Mesendoderm (in vitro differentiated cells): ENCODE measurements around the gene CD226.
"Not testable (repeated sequence)": the region's sequence is repeated elsewhere in the genome, so short reads cannot be mapped to it uniquely, and the experiment has no call there.

Source experiments
- DNase-seq: peaks from one replicate; pipeline ENCODE4 v3.0.0; 2013
- H2AK5ac ChIP-seq: 2 replicates; pipeline ENCODE4 v1.6.1; 2013; ENCODE audit warnings: low read length, inconsistent platforms
- H2BK120ac ChIP-seq: 2 replicates; pipeline ENCODE4 v1.6.1; 2013; ENCODE audit warnings: low read depth, mild to moderate bottlenecking, low read length, moderate library complexity, mixed read lengths
- H2BK15ac ChIP-seq: replicated peaks from 2 replicates; pipeline ENCODE4 v1.6.1; 2013; ENCODE audit warnings: low read depth, mild to moderate bottlenecking, moderate library complexity
- H2BK5ac ChIP-seq: 2 replicates; pipeline ENCODE4 v1.6.1; 2013; ENCODE audit warnings: low read length, inconsistent platforms
- H3K18ac ChIP-seq: 2 replicates; pipeline ENCODE4 v1.6.1; 2013; ENCODE audit warnings: mild to moderate bottlenecking, low read length, mixed read lengths
- H3K23ac ChIP-seq: one replicate; pipeline ENCODE4 v1.6.1; 2013; ENCODE audit warnings: low read length
- H3K27ac ChIP-seq: 2 replicates; pipeline ENCODE4 v1.5.1; 2013; ENCODE audit warnings: low read depth, mild to moderate bottlenecking, inconsistent platforms, low read length, moderate library complexity
- H3K27me3 ChIP-seq: 2 replicates; pipeline ENCODE4 v1.6.1; 2013; ENCODE audit warnings: low read length, control low read depth, mild to moderate bottlenecking, inconsistent platforms; ENCODE audit not compliant: insufficient read depth, poor library complexity
- H3K36me3 ChIP-seq: 2 replicates; pipeline ENCODE4 v1.6.1; 2013; ENCODE audit warnings: low read length, inconsistent platforms; ENCODE audit not compliant: control insufficient read depth, insufficient read depth
- H3K4ac ChIP-seq: one replicate; pipeline ENCODE4 v1.6.1; 2013; ENCODE audit warnings: low read depth, mild to moderate bottlenecking, low read length, moderate library complexity
- H3K4me1 ChIP-seq: 2 replicates; pipeline ENCODE4 v1.6.1; 2013; ENCODE audit warnings: low read depth, low read length, inconsistent platforms; ENCODE audit not compliant: control insufficient read depth
- H3K4me2 ChIP-seq: 2 replicates; pipeline ENCODE4 v1.6.1; 2013; ENCODE audit warnings: low read length
- H3K4me3 ChIP-seq: 2 replicates; pipeline ENCODE4 v1.5.1; 2013; ENCODE audit warnings: mild to moderate bottlenecking, low read length
- H3K56ac ChIP-seq: one replicate; pipeline ENCODE4 v1.6.1; 2013; ENCODE audit warnings: low read length
- H3K79me1 ChIP-seq: 2 replicates; pipeline ENCODE4 v1.6.1; 2013; ENCODE audit warnings: low read length, inconsistent platforms
- H3K79me2 ChIP-seq: 2 replicates; pipeline ENCODE4 v1.6.1; 2013; ENCODE audit warnings: mild to moderate bottlenecking, low read length; ENCODE audit not compliant: control insufficient read depth, insufficient read depth
- H3K9ac ChIP-seq: 2 replicates; pipeline ENCODE4 v1.6.1; 2013; ENCODE audit warnings: low read length, inconsistent platforms
- H4K5ac ChIP-seq: one replicate; pipeline ENCODE4 v1.6.1; 2013; ENCODE audit warnings: low read length
- H4K8ac ChIP-seq: one replicate; pipeline ENCODE4 v1.6.1; 2013; ENCODE audit warnings: low read depth, mild to moderate bottlenecking, control low read depth, low read length, moderate library complexity
- WGBS: extraction: QIAGEN DNeasy Blood & Tissue Kit; methylation state at CpG from one replicate; pipeline ENCODE4 v1.1.7; 2013; ENCODE audit warnings: low lambda C conversion rate, missing lambda C conversion rate; ENCODE audit not compliant: insufficient coverage; ENCODE audit errors: extremely low coverage; 5-methylcytosine and 5-hydroxymethylcytosine counted together

The CD226 gene

GRCh38 chr18:69838003-69838402 is 109.7 kb downstream of the CD226 start:
- Histone ChIP-seq H3K18ac (no peak overlapping the region), H3K79me2 (no peaks in the 10 kb centered on the region), H3K4me1 (no peaks in the 10 kb centered on the region), H3K9ac (no peak overlapping the region), H4K8ac (no peak overlapping the region), H3K4me2 (no peak overlapping the region), H2BK120ac (no peak overlapping the region), H3K79me1 (no peaks in the 10 kb centered on the region), H3K4me3 (no peak overlapping the region), H3K23ac (no peak overlapping the region), H3K27me3 (no peaks in the 10 kb centered on the region), H4K5ac (no peak overlapping the region), H3K4ac (no peak overlapping the region), H3K36me3 (no peaks in the 10 kb centered on the region), H3K56ac (no peak overlapping the region), H3K27ac (no peak overlapping the region), H2BK15ac (no peak overlapping the region), H2BK5ac (no peak overlapping the region), H2AK5ac (no peak overlapping the region)
- WGBS = no CpG with 5 or more reads among the region's 1 CpG
- DNase-seq = no peak

- not testable (repeated sequence) for H3K23ac ChIP-seq, H3K56ac ChIP-seq, H3K4me2 ChIP-seq, H4K5ac ChIP-seq, H2BK15ac ChIP-seq, H3K79me2 ChIP-seq, DNase-seq, H3K18ac ChIP-seq, H3K27ac ChIP-seq, H3K4me3 ChIP-seq, H3K36me3 ChIP-seq, H3K4me1 ChIP-seq, H3K9ac ChIP-seq, H3K27me3 ChIP-seq, H4K8ac ChIP-seq, H3K79me1 ChIP-seq, H3K4ac ChIP-seq, H2BK120ac ChIP-seq, H2AK5ac ChIP-seq, H2BK5ac ChIP-seq
- no CpG with 5 or more reads among the region's 12 CpGs for WGBS
These were observed 112.7 kb downstream of the CD226 start for GRCh38 chr18:69834980-69835379.

- H4K8ac ChIP-seq = no peak overlapping the region
- H2BK120ac ChIP-seq = no peak overlapping the region
- no peaks in the 10 kb centered on the region for H3K36me3 ChIP-seq
- no peak overlapping the region for H3K4me2 ChIP-seq
- H3K4ac ChIP-seq = no peak overlapping the region
- no peak overlapping the region for H3K27ac ChIP-seq
- no peaks in the 10 kb centered on the region for H3K79me1 ChIP-seq
- H2AK5ac ChIP-seq = no peak overlapping the region
- no peak overlapping the region for H3K56ac ChIP-seq
- no peak for DNase-seq
- H3K4me3 ChIP-seq = no peak overlapping the region
- no peak overlapping the region for H3K23ac ChIP-seq
- WGBS = no CpG with 5 or more reads among the region's 1 CpG
- no peaks in the 10 kb centered on the region for H3K27me3 ChIP-seq
- no peak overlapping the region for H4K5ac ChIP-seq
- no peaks in the 10 kb centered on the region for H3K4me1 ChIP-seq
- no peak overlapping the region for H2BK5ac ChIP-seq
- H3K79me2 ChIP-seq = no peaks in the 10 kb centered on the region
- no peak overlapping the region for H2BK15ac ChIP-seq
- no peak overlapping the region for H3K9ac ChIP-seq
- no peak overlapping the region for H3K18ac ChIP-seq
These were observed 117.5 kb downstream of the CD226 start for GRCh38 chr18:69830189-69830588.

GRCh38 chr18:69820538-69820937 is 127.1 kb downstream of the CD226 start:
- H3K4ac ChIP-seq = no peak overlapping the region
- no peak overlapping the region for H3K4me3 ChIP-seq
- H3K79me1 ChIP-seq = no peaks in the 10 kb centered on the region
- no peak overlapping the region for H3K4me2 ChIP-seq
- no peak overlapping the region for H2BK120ac ChIP-seq
- no CpG with 5 or more reads among the region's 4 CpGs for WGBS
- H3K18ac ChIP-seq = no peak overlapping the region
- H2AK5ac ChIP-seq = no peak overlapping the region
- H4K5ac ChIP-seq = no peak overlapping the region
- H3K9ac ChIP-seq = no peak overlapping the region
- no peak overlapping the region for H4K8ac ChIP-seq
- no peaks in the 10 kb centered on the region for H3K4me1 ChIP-seq
- H3K36me3 ChIP-seq = no peaks in the 10 kb centered on the region
- H3K23ac ChIP-seq = no peak overlapping the region
- DNase-seq = no peak
- no peak overlapping the region for H3K27ac ChIP-seq
- H2BK15ac ChIP-seq = no peak overlapping the region
- H3K56ac ChIP-seq = no peak overlapping the region
- H3K79me2 ChIP-seq = no peaks in the 10 kb centered on the region
- no peaks in the 10 kb centered on the region for H3K27me3 ChIP-seq
- H2BK5ac ChIP-seq = no peak overlapping the region

GRCh38 chr18:69819460-69819859 is 128.2 kb downstream of the CD226 start:
- no peak overlapping the region for H2AK5ac ChIP-seq
- H3K79me1 ChIP-seq = no peaks in the 10 kb centered on the region
- H3K18ac ChIP-seq = no peak overlapping the region
- DNase-seq = no peak
- H2BK5ac ChIP-seq = no peak overlapping the region
- no peak overlapping the region for H3K4me3 ChIP-seq
- no peaks in the 10 kb centered on the region for H3K27me3 ChIP-seq
- no peak overlapping the region for H3K56ac ChIP-seq
- H4K5ac ChIP-seq = no peak overlapping the region
- H3K9ac ChIP-seq = no peak overlapping the region
- H2BK15ac ChIP-seq = no peak overlapping the region
- no peaks in the 10 kb centered on the region for H3K79me2 ChIP-seq
- H3K23ac ChIP-seq = no peak overlapping the region
- no peaks in the 10 kb centered on the region for H3K36me3 ChIP-seq
- WGBS = no CpG with 5 or more reads among the region's 2 CpGs
- H4K8ac ChIP-seq = no peak overlapping the region
- no peak overlapping the region for H3K4me2 ChIP-seq
- H3K27ac ChIP-seq = no peak overlapping the region
- no peak overlapping the region for H2BK120ac ChIP-seq
- no peak overlapping the region for H3K4ac ChIP-seq
- H3K4me1 ChIP-seq = peaks cover 1% of the 10 kb centered on the region

- no peak overlapping the region for H3K23ac ChIP-seq
- no peak overlapping the region for H3K9ac ChIP-seq
- H4K5ac ChIP-seq = no peak overlapping the region
- peak; percentile 19 for DNase-seq
- H3K27ac ChIP-seq = no peak overlapping the region
- no peaks in the 10 kb centered on the region for H3K27me3 ChIP-seq
- no peak overlapping the region for H4K8ac ChIP-seq
- H2BK5ac ChIP-seq = no peak overlapping the region
- no peak overlapping the region for H3K4ac ChIP-seq
- no peaks in the 10 kb centered on the region for H3K79me1 ChIP-seq
- H2AK5ac ChIP-seq = no peak overlapping the region
- H3K79me2 ChIP-seq = no peaks in the 10 kb centered on the region
- H3K4me3 ChIP-seq = no peak overlapping the region
- peaks cover 1% of the 10 kb centered on the region for H3K4me1 ChIP-seq
- no peak overlapping the region for H3K56ac ChIP-seq
- H3K4me2 ChIP-seq = no peak overlapping the region
- H3K36me3 ChIP-seq = no peaks in the 10 kb centered on the region
- H3K18ac ChIP-seq = no peak overlapping the region
- no peak overlapping the region for H2BK120ac ChIP-seq
- WGBS = no CpG with 5 or more reads among the region's 5 CpGs
- no peak overlapping the region for H2BK15ac ChIP-seq
These were observed 130.2 kb downstream of the CD226 start for GRCh38 chr18:69817335-69817940.
